Sigmoid colon (tissue), 7 donors: Measurements from ENCODE around the gene TMEM263. TPM values are rescaled to one million over a fixed set of nuclear protein-coding genes. Genes with fewer than 3 reads are reported as not detected.

ENCODE experiments used
- polyA plus RNA-seq, 3 donors: library from polyadenylated mRNA; stranded (reverse); fragments of 200-250 nt; gene quantifications; one replicate each; pipeline ENCODE4 v1.2.3, GENCODE V29; 2013
- total RNA-seq, 4 donors: library from RNA; depleted of rRNA; stranded (reverse); fragments of >200 nt; gene quantifications; one replicate each; pipeline ENCODE4 v1.1.0, GENCODE V29; 2016
- donor health status: healthy with polysubstance abuse.
- donor health status: Bipolar disorder and iron deficiency.
- donor health status: healthy.

Gene TMEM263
- total and polyA plus RNA-seq, 7 donors, result 12.6 to 51.7 (median 39.5) TPM

Other genes with a start within 250 kb of the TMEM263 start
- 10 to 100 TPM; 17.6 to 27.8 (median 20.0) TPM for gene RIC8B, start 181.2 kb upstream of the TMEM263 start, total RNA-seq
- 1 to 10 TPM; 5.3 to 6.0 (median 5.6) TPM for gene RIC8B, start 181.2 kb upstream of the TMEM263 start, polyA plus RNA-seq
- gene MTERF2, start 31.2 kb downstream of the TMEM263 start, total RNA-seq, result 10 to 100 TPM; 15.8 to 31.1 (median 21.3) TPM
- gene MTERF2, start 31.2 kb downstream of the TMEM263 start, polyA plus RNA-seq, result 1 to 10 TPM; 6.6 to 9.0 (median 8.0) TPM
- 10 to 100 TPM; 20.3 to 40.4 (median 27.3) TPM for gene CRY1, start 137.6 kb downstream of the TMEM263 start, total RNA-seq
- 1 to 10 TPM; 7.2 to 9.7 (median 7.7) TPM for gene CRY1, start 137.6 kb downstream of the TMEM263 start, polyA plus RNA-seq